OCI-M2 (cell line): ENCODE results near the gene RAP1A.

Experiments
- DNase-seq: peaks from one replicate; lab custom pipeline; 2025; ENCODE audit not compliant: unreplicated experiment; lab: John Stamatoyannopoulos, UW

The RAP1A gene

DNA sequence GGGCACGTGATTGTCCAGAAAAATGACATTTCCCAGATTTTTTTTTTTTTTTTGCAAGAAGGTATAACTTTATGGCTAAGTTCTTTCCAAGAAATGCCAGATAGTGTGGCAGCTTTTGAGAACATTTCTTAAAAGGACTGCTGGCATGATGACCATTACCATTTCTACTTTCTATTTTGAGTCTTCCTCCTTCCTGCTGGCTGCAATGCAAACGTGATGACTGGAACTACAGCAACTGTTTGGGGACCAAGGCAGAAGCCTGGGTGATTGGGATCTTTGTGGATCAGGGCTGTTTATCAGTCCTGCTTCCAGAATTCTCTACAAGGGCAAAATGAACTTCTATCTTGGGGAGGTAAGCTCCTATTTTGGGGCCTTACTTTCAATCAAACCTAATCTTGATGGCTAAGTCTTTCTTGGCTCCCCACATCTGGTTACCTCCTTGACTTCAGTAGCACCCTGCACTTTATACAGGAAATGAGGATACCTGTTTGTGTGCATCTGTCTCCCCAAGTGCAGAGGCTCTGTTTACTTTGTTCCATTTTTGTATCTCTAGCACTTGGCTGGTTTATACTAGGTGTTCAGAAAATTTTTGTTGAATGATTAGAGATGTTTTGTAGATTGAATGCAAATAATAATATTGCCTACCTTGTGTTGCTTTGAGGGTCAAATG lies 132.5 kb downstream of the RAP1A start:
- no peak for DNase-seq

DNA sequence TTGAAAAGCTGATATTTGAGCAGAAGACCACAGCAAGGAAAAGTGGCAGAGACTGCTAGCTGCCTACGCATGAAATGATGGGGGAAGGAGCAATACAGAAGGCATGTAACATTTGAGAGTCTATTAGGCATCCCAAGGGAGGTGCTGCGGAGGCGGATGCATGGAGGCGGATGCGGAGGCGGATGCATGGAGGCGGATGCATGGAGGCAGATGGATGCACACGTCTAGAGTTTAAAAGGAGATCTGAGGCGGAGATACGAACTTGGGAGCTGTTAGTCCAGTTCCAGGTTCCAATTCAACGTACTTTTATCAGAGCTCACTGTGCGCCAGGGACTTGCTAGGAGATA lies 135.4 kb downstream of the RAP1A start:
- no peak for DNase-seq

GRCh38 chr1:111755331-111756123 lies 135.9 kb downstream of the RAP1A start, which contains the start of gene DDX20:
Gene DDX20 (plus strand): TSS chr1:111755901. CDS start chr1:111755925, 24 bp downstream.
- DNase-seq = peak; percentile 72

DNA sequence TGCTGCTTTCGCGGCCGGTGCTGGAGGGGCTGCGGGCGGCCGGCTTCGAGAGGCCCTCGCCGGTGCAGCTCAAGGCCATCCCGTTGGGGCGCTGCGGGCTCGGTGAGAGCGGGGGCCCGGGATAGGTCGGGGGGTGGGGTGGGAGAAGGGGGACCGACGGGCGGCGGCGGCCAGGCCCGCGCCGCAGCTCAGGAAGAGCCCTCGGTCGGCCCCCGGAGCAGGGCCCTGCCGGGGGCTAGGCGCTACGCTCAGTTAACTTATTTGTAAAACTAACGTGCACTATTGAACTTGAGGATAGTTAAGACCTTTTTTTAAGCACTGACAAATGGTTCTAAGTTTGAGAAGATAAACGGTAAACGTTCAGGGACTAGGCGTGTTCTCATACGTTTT lies 136.5 kb downstream of the RAP1A start:
- DNase-seq = no peak

DNA sequence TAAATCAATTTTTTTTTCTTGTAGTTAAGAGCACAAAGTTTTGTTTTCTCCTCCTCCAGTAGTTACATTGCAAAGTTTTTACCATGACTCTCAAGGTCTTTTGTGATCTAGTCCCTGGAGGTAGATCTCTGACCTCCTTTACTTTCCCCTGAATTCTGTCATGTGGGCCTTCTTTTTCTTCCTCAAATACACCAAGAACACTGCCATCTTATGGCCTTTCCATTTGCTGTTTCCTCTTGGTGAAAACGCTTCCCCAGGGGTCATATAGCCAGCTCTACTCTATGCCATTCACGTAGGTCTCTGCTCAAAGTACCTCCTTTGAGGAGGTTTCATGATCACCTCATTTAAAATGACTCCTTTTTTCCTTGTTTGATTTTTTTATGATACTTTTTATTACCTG lies 138.8 kb downstream of the RAP1A start:
- no peak for DNase-seq

GRCh38 chr1:111761717-111762116 lies 142.1 kb downstream of the RAP1A start:
- DNase-seq = no peak

- no peak for DNase-seq
Measured at GRCh38 chr1:111762332-111762731, 142.7 kb downstream of the RAP1A start.
